ENCODE measurements around the gene PIK3R1.

DNA sequence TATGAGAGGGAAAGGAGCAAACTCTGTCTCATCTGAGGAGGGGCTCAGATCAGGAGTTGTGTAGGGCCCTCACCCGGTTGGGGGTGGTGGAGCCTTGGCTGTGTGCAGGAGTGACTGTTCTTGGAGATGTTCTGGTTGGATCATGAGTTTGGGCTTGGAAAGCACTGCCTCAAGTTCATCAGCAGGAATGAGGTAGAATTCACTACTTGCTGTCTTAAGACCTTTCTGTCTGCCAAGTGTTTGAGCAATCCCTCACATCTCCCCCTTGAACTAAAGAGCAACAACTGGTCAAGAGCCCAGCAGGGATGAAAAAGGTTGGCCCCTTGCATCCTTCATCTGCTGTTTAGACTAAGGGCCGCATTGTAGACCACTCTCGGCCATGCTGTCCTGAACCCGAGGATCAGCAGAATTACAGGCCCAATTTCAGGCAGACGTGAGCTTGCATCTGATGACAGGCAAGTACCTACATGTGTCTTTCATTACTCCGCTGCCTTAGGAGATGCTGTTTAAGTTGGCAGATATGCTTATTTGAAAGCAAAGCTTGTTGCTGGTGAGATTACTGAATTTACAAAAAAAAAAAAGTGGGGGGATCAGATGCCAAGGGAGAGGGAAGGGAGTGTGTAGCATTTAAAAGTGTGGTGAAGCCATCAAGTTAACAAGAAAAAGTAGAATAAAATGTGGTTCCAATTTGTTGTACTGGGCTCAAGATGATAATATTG lies 36.4 kb downstream of the PIK3R1 start:
- TF ChIP-seq, protein P1, sequence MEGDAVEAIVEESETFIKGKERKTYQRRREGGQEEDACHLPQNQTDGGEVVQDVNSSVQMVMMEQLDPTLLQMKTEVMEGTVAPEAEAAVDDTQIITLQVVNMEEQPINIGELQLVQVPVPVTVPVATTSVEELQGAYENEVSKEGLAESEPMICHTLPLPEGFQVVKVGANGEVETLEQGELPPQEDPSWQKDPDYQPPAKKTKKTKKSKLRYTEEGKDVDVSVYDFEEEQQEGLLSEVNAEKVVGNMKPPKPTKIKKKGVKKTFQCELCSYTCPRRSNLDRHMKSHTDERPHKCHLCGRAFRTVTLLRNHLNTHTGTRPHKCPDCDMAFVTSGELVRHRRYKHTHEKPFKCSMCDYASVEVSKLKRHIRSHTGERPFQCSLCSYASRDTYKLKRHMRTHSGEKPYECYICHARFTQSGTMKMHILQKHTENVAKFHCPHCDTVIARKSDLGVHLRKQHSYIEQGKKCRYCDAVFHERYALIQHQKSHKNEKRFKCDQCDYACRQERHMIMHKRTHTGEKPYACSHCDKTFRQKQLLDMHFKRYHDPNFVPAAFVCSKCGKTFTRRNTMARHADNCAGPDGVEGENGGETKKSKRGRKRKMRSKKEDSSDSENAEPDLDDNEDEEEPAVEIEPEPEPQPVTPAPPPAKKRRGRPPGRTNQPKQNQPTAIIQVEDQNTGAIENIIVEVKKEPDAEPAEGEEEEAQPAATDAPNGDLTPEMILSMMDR (conservative IDR thresholded peaks at IDR 0.05; ENCODE audit: low read depth in 2 of 2) = no peak
- TF ChIP-seq EZH2 (IDR thresholded peaks at IDR 0.05; ENCODE audit: low read depth, unreplicated experiment) (no peak), EZH2phosphoT487 (IDR thresholded peaks at IDR 0.05; ENCODE audit: unreplicated experiment) (no peak), POLR2AphosphoS5 (IDR thresholded peaks at IDR 0.05; ENCODE audit: low read depth) (no peak), JUNB (IDR thresholded peaks at IDR 0.05; ENCODE audit: unreplicated experiment) (no peak), ZNF114 (CRISPR knock-in tag; IDR thresholded peaks at IDR 0.05) (no peak), CREB1 (CRISPR knock-in tag; IDR thresholded peaks at IDR 0.05; ENCODE audit: low read depth) (no peak)
- TF ChIP-seq, protein P2, sequence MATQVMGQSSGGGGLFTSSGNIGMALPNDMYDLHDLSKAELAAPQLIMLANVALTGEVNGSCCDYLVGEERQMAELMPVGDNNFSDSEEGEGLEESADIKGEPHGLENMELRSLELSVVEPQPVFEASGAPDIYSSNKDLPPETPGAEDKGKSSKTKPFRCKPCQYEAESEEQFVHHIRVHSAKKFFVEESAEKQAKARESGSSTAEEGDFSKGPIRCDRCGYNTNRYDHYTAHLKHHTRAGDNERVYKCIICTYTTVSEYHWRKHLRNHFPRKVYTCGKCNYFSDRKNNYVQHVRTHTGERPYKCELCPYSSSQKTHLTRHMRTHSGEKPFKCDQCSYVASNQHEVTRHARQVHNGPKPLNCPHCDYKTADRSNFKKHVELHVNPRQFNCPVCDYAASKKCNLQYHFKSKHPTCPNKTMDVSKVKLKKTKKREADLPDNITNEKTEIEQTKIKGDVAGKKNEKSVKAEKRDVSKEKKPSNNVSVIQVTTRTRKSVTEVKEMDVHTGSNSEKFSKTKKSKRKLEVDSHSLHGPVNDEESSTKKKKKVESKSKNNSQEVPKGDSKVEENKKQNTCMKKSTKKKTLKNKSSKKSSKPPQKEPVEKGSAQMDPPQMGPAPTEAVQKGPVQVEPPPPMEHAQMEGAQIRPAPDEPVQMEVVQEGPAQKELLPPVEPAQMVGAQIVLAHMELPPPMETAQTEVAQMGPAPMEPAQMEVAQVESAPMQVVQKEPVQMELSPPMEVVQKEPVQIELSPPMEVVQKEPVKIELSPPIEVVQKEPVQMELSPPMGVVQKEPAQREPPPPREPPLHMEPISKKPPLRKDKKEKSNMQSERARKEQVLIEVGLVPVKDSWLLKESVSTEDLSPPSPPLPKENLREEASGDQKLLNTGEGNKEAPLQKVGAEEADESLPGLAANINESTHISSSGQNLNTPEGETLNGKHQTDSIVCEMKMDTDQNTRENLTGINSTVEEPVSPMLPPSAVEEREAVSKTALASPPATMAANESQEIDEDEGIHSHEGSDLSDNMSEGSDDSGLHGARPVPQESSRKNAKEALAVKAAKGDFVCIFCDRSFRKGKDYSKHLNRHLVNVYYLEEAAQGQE (IDR thresholded peaks at IDR 0.05; ENCODE audit: unreplicated experiment) = no peak
